Measurements from ENCODE around the gene ZYX. TPM values are rescaled to one million over a fixed set of nuclear protein-coding genes. Genes with fewer than 3 reads are reported as not detected.

ZYX gene
- polyA plus RNA-seq, 1 of the 3 experiments (the other 2 are of a cell fraction): 271 TPM

DNA sequence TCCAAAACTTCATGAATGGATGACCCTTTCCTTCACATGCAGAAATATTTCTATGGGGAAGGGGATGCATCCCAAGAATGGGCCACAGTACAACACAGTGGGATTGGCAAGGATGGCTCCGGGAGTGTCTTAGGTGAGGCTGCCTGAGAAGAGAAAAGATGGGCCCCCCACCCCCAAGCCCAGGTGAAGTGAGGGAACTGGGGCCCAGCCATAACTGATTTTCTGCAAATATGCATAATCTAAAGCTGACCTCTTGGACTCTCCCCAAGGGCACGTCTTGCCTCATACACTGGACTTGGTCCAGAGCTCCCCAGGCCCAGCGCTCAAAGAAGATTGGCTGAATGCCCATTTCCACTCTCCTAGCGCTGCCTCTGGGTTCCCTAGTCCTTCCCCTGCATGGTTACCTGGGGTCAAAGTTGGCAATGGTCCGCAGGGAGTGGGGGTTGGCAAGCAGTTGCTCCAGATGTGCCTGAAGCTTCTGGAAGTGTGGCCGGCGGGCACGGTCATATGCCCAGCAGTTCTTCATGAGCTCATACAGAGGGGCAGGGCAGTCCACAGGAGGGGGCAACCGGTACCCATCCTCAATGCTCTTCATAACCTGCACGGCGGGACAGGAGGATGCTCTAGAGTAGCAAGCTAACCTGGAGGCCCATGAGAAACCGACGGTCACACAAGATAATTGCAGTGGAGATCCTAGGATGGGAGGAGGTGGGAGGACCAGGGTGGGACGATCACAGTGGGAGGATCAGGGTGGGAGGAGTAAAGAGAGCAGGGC is 12.3 kb downstream of the ZYX start (continued):
- peak; percentile 85 for TF ChIP-seq POLR2AphosphoS5 (IDR thresholded peaks at IDR 0.05; ENCODE audit: low read depth, low read length)

DNA sequence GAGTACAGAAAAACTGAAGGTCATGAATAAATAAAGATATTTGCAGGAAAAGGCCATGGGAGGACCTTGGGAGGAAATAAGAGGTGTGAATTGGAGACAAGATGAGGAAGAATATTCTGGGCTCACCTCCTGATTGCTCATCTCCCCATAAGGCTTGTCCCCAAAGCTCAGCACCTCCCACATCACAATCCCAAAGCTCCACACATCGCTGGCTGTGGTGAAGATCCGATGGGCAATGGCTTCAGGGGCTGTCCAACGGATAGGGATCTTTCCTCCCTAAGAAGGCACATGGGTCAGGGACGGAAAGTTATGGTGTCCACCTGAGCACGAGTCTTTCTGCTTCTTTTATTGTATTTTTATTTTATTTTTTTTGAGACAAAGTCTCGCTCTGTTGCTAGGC is 12.9 kb downstream of the ZYX start:
- 93% methylated on average over 6 of the region's 6 CpGs for WGBS (ENCODE audit: low lambda C conversion rate)
- POLR2A ChIA-PET: interaction anchor here (1.2 kb wide), 2 partner anchors 11 to 508 kb away, joined by 3 read pairs; partner anchors contain the start of gene TCAF1
- peak overlapping the region in 1 of 2 experiments; percentile 75; a peak in 1 of 4 replicates for H3K27ac ChIP-seq (ENCODE audit: low read depth in 2 of 2, low read length in 1 of 2)

DNA sequence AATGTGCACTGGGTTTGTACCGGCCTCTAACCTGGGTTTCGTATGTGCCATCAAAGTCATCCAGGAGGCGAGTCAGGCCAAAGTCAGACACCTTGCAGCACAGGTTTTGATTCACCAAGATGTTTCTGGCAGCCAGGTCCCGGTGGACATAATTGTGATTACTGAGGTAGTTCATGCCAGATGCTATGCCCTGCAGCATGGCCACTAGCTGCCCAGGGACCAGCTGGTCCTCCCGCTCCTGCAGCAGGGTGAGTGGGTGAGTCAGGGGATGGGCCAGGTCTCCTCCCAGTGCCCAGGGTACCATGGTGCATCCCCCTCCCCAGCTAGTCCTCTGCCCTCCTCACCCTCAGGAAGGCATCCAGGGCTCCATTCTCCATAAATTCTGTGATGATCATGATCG is 13.6 kb downstream of the ZYX start:
- Histone ChIP-seq H3K4me1 (ENCODE audit: control insufficient read depth in 1 of 2, insufficient read depth in 2 of 2, low read depth in 1 of 2, low read length in 1 of 2) (peaks cover 10 to 21% of the 10 kb centered on the region in 2 experiments; a peak in 3 of 4 replicates), H3K4me2 (no peak overlapping the region)
- TF ChIP-seq, protein P1, sequence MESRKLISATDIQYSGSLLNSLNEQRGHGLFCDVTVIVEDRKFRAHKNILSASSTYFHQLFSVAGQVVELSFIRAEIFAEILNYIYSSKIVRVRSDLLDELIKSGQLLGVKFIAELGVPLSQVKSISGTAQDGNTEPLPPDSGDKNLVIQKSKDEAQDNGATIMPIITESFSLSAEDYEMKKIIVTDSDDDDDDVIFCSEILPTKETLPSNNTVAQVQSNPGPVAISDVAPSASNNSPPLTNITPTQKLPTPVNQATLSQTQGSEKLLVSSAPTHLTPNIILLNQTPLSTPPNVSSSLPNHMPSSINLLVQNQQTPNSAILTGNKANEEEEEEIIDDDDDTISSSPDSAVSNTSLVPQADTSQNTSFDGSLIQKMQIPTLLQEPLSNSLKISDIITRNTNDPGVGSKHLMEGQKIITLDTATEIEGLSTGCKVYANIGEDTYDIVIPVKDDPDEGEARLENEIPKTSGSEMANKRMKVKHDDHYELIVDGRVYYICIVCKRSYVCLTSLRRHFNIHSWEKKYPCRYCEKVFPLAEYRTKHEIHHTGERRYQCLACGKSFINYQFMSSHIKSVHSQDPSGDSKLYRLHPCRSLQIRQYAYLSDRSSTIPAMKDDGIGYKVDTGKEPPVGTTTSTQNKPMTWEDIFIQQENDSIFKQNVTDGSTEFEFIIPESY (IDR thresholded peaks at IDR 0.05; ENCODE audit: borderline replicate concordance, low read depth): no peak
- TF ChIP-seq SMC3 (IDR thresholded peaks at IDR 0.05; ENCODE audit: low read depth, low read length) (no peak), NRF1 (IDR thresholded peaks at IDR 0.05; ENCODE audit: low read depth, low read length) (no peak), JUND (IDR thresholded peaks at IDR 0.05) (no peak), CHD2 (IDR thresholded peaks at IDR 0.05; ENCODE audit: low read length, partially characterized antibody) (no peak), GABPA (IDR thresholded peaks at IDR 0.05; ENCODE audit: low read depth) (no peak), TAF1 (IDR thresholded peaks at IDR 0.05; ENCODE audit: borderline replicate concordance, low read depth, low read length) (no peak), FOXJ3 (CRISPR knock-in tag; IDR thresholded peaks at IDR 0.05) (no peak), POLR2AphosphoS5 (IDR thresholded peaks at IDR 0.05; ENCODE audit: low read depth, low read length) (no peak), MXI1 (IDR thresholded peaks at IDR 0.05; ENCODE audit: low read depth, low read length) (no peak)
- TF ChIP-seq, protein P2, sequence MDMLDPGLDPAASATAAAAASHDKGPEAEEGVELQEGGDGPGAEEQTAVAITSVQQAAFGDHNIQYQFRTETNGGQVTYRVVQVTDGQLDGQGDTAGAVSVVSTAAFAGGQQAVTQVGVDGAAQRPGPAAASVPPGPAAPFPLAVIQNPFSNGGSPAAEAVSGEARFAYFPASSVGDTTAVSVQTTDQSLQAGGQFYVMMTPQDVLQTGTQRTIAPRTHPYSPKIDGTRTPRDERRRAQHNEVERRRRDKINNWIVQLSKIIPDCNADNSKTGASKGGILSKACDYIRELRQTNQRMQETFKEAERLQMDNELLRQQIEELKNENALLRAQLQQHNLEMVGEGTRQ (IDR thresholded peaks at IDR 0.05; ENCODE audit: borderline replicate concordance, low read depth, low read length): no peak
- TF ChIP-seq, protein P3, sequence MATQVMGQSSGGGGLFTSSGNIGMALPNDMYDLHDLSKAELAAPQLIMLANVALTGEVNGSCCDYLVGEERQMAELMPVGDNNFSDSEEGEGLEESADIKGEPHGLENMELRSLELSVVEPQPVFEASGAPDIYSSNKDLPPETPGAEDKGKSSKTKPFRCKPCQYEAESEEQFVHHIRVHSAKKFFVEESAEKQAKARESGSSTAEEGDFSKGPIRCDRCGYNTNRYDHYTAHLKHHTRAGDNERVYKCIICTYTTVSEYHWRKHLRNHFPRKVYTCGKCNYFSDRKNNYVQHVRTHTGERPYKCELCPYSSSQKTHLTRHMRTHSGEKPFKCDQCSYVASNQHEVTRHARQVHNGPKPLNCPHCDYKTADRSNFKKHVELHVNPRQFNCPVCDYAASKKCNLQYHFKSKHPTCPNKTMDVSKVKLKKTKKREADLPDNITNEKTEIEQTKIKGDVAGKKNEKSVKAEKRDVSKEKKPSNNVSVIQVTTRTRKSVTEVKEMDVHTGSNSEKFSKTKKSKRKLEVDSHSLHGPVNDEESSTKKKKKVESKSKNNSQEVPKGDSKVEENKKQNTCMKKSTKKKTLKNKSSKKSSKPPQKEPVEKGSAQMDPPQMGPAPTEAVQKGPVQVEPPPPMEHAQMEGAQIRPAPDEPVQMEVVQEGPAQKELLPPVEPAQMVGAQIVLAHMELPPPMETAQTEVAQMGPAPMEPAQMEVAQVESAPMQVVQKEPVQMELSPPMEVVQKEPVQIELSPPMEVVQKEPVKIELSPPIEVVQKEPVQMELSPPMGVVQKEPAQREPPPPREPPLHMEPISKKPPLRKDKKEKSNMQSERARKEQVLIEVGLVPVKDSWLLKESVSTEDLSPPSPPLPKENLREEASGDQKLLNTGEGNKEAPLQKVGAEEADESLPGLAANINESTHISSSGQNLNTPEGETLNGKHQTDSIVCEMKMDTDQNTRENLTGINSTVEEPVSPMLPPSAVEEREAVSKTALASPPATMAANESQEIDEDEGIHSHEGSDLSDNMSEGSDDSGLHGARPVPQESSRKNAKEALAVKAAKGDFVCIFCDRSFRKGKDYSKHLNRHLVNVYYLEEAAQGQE (IDR thresholded peaks at IDR 0.05; ENCODE audit: low read depth, low read length): no peak
- TF ChIP-seq, protein P4, sequence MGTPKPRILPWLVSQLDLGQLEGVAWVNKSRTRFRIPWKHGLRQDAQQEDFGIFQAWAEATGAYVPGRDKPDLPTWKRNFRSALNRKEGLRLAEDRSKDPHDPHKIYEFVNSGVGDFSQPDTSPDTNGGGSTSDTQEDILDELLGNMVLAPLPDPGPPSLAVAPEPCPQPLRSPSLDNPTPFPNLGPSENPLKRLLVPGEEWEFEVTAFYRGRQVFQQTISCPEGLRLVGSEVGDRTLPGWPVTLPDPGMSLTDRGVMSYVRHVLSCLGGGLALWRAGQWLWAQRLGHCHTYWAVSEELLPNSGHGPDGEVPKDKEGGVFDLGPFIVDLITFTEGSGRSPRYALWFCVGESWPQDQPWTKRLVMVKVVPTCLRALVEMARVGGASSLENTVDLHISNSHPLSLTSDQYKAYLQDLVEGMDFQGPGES (IDR thresholded peaks at IDR 0.05; ENCODE audit: low read depth, low read length): no peak

More for the DNA sequence above, 12.9 kb downstream of the ZYX start:
- H3K9ac ChIP-seq: no peak overlapping the region
- H3K9me2 ChIP-seq: no peaks in the 10 kb centered on the region
- H2AFZ ChIP-seq (ENCODE audit: low read depth): no peak overlapping the region
- no peaks in the 10 kb centered on the region for H3K9me3 ChIP-seq
- H4K20me1 ChIP-seq (ENCODE audit: insufficient read depth): peaks cover 40% of the 10 kb centered on the region
- CTCF ChIA-PET: interaction anchor here (1.3 to 8.3 kb wide), 4 partner anchors 9 to 153 kb away, joined by 3 to 43 read pairs (median 24); partner anchors contain the start of gene ZYX
- TF ChIP-seq POLR2AphosphoS5 (IDR thresholded peaks at IDR 0.05; ENCODE audit: low read depth, low read length) (peak; percentile 47), EZH2phosphoT487 (IDR thresholded peaks at IDR 0.05; ENCODE audit: borderline replicate concordance, low read depth) (no peak), GATA2 (CRISPR knock-in tag; IDR thresholded peaks at IDR 0.05) (no peak)
- peaks cover 56% of the 10 kb centered on the region for H3F3A ChIP-seq (replicated peaks; ENCODE audit: insufficient read depth)
- H3K4me3 ChIP-seq (ENCODE audit: low read depth in 2 of 2, low read length in 1 of 2): no peak overlapping the region
- peaks cover 30 to 32% of the 10 kb centered on the region in 2 experiments for H3K36me3 ChIP-seq (replicated peaks in 1 of 2; ENCODE audit: control insufficient read depth in 1 of 2, insufficient read depth in 2 of 2, low read length in 1 of 2)
- peaks cover 10 to 27% of the 10 kb centered on the region in 2 experiments; a peak in 3 of 4 replicates for H3K4me1 ChIP-seq (ENCODE audit: control insufficient read depth in 1 of 2, insufficient read depth in 2 of 2, low read depth in 1 of 2, low read length in 1 of 2)
- no peaks in the 10 kb centered on the region for H3K27me3 ChIP-seq (ENCODE audit: insufficient read depth)
- no peak overlapping the region for H3K4me2 ChIP-seq
- DNase-seq: no peak
- H3K79me2 ChIP-seq (ENCODE audit: insufficient read depth): peaks cover 3% of the 10 kb centered on the region; the same call in 1 of the 2 replicates

More for the DNA sequence above, 13.6 kb downstream of the ZYX start:
- Histone ChIP-seq H4K20me1 (ENCODE audit: insufficient read depth) (peaks cover 33% of the 10 kb centered on the region), H3K27me3 (ENCODE audit: insufficient read depth) (no peaks in the 10 kb centered on the region), H3K79me2 (ENCODE audit: insufficient read depth) (no peaks in the 10 kb centered on the region; the same call in 1 of the 2 replicates), H3K27ac (ENCODE audit: low read depth in 2 of 2, low read length in 1 of 2) (no peak overlapping the region), H3K9me3 (no peaks in the 10 kb centered on the region), H2AFZ (ENCODE audit: low read depth) (no peak overlapping the region), H3K9ac (no peak overlapping the region), H3F3A (replicated peaks; ENCODE audit: insufficient read depth) (peaks cover 49% of the 10 kb centered on the region), H3K9me2 (no peaks in the 10 kb centered on the region), H3K36me3 (replicated peaks in 1 of 2; ENCODE audit: control insufficient read depth in 1 of 2, insufficient read depth in 2 of 2, low read length in 1 of 2) (peaks cover 23 to 24% of the 10 kb centered on the region in 2 experiments), H3K4me3 (ENCODE audit: low read depth in 2 of 2, low read length in 1 of 2) (no peak overlapping the region)
- WGBS (ENCODE audit: low lambda C conversion rate): 78% methylated on average over 6 of the region's 6 CpGs
- CTCF ChIA-PET: interaction anchor here (0.8 to 8.3 kb wide), 5 partner anchors 8 to 154 kb away, joined by 3 to 43 read pairs (median 10); partner anchors contain the start of gene ZYX
- POLR2A ChIA-PET: interaction anchor here (1.2 kb wide), 1 partner anchor 11 kb away, joined by 3 read pairs; no protein-coding TSS in a partner anchor
- no peak for DNase-seq
